Left ventricle myocardium inferior (tissue), 1 donor: ENCODE measurements around the gene RUNX1. TPM values are rescaled to one million over a fixed set of nuclear protein-coding genes. Genes with fewer than 3 reads are reported as not detected.

Experiments used
- DNase-seq: peaks from one replicate; pipeline ENCODE4 v3.0.0-alpha.2; 2020
- H3K27ac ChIP-seq: fragments of 200-600 bp; replicated peaks from 2 replicates; pipeline ENCODE4 v1.8.0; 2021
- H3K27me3 ChIP-seq: fragments of 200-600 bp; 2 replicates; pipeline ENCODE4 v1.8.0; 2021; ENCODE audit warnings: low read depth
- H3K36me3 ChIP-seq: fragments of 200-600 bp; 2 replicates; pipeline ENCODE4 v1.8.0; 2021
- H3K4me1 ChIP-seq: fragments of 200-600 bp; 2 replicates; pipeline ENCODE4 v1.8.0; 2021
- H3K4me3 ChIP-seq: fragments of 200-600 bp; 2 replicates; pipeline ENCODE4 v1.8.0; 2021; ENCODE audit warnings: mild to moderate bottlenecking, moderate library complexity
- H3K9me3 ChIP-seq: fragments of 200-600 bp; replicated peaks from 2 replicates; pipeline ENCODE4 v1.8.0; 2021
- intact Hi-C: fragments of 100-400 bp; cut with micrococcal nuclease; formaldehyde crosslinking; loops from one replicate; pipeline ENCODE4 v1.11.0; 2022
- total RNA-seq: library from RNA; stranded (reverse); fragmentation: NEBNext Ultra II Directional; extraction: Animal tissue kit (Norgen Biotek cat#: 25700); gene quantifications from one replicate; pipeline ENCODE4 v1.2.1, GENCODE V29; 2021
- TF ChIP-seq, protein P1 (sequence below): fragments of 200-600 bp; IDR thresholded peaks from 2 replicates; pipeline ENCODE4 v1.8.0; 2021; ENCODE audit warnings: antibody characterized with exemption, mild to moderate bottlenecking, borderline replicate concordance
- donor health status: DM: no; HTN: yes; CAD: no; lungs with severe emphysema.

The RUNX1 gene
- total RNA-seq, 1 donor from 2014 or later, result 1.5 TPM

DNA sequence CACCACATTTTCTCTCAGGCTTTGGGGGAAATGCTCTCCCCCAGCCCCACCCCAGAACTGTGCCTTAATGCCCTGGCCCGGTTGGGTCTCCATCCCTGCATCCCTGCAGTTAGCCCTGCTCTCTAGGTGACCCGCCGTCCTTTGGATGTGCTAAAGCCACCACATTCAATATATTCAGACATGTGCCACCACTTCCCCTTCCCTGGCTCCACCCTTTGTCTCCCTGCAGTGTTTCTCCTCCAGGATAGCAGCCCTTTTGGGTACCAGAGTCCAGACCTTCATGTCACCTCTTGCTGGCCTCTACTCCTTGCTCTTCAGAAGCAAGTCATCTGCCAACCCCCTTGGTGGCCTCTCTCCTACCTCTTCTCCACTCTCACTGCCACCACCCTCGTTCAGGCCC lies 41.8 kb downstream of the RUNX1 start:
- intact Hi-C loops, result no loop called here
- DNase-seq, result no peak

DNA sequence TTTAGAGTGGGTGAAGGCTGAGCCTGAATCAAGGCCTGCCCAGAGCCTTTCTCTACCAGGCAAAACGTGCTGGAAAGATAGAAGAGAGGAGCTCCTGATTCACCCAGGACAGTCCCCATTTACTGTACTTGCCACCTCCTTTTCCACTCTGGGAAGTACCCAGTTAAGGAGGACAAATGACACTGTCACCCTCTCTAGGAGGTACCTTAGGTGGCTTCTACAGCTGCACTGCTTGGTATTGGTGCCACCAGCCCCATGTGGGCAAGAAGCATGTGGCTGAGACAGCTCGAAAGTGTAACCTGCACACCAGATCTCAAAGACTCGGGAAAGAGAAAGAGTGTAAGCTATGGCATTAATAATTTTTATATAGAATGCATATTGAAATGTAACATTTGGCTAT lies 42.3 kb downstream of the RUNX1 start:
- Histone ChIP-seq H3K4me1 (no peaks in the 10 kb centered on the region), H3K4me3 (no peak overlapping the region), H3K27me3 (peaks cover 56% of the 10 kb centered on the region), H3K27ac (no peak overlapping the region), H3K36me3 (no peaks in the 10 kb centered on the region), H3K9me3 (no peaks in the 10 kb centered on the region)
- DNase-seq, result no peak
- TF ChIP-seq, protein P1, sequence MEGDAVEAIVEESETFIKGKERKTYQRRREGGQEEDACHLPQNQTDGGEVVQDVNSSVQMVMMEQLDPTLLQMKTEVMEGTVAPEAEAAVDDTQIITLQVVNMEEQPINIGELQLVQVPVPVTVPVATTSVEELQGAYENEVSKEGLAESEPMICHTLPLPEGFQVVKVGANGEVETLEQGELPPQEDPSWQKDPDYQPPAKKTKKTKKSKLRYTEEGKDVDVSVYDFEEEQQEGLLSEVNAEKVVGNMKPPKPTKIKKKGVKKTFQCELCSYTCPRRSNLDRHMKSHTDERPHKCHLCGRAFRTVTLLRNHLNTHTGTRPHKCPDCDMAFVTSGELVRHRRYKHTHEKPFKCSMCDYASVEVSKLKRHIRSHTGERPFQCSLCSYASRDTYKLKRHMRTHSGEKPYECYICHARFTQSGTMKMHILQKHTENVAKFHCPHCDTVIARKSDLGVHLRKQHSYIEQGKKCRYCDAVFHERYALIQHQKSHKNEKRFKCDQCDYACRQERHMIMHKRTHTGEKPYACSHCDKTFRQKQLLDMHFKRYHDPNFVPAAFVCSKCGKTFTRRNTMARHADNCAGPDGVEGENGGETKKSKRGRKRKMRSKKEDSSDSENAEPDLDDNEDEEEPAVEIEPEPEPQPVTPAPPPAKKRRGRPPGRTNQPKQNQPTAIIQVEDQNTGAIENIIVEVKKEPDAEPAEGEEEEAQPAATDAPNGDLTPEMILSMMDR, result no peak
- intact Hi-C loops, result no loop called here

More for the DNA sequence above, 41.8 kb downstream of the RUNX1 start:
- Histone ChIP-seq H3K27me3 (peaks cover 59% of the 10 kb centered on the region), H3K4me1 (no peaks in the 10 kb centered on the region), H3K4me3 (no peak overlapping the region), H3K27ac (no peak overlapping the region), H3K9me3 (no peaks in the 10 kb centered on the region), H3K36me3 (no peaks in the 10 kb centered on the region)
- TF ChIP-seq, protein P1, result no peak

DNA sequence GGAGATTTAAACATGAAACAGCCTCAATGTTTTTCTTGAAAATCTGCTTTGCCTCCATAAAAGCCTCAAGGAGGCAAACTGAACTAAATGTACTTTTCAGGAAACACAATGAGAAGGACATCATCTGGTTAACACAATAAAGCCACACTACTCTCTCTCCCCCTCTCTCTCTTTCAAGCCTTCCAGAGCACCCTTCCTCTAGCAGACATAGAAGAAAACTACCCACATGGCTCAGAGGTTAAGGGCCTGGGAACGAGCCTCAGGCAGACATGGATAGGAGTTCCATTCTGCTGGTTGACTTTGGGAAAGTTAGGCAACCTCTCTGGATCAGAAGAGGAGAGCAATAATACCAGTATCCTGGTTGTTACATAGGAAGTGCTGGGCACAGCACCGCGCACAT lies 42.9 kb downstream of the RUNX1 start:
- Histone ChIP-seq H3K27me3 (peaks cover 50% of the 10 kb centered on the region), H3K4me3 (no peak overlapping the region), H3K27ac (no peak overlapping the region), H3K9me3 (no peaks in the 10 kb centered on the region), H3K36me3 (no peaks in the 10 kb centered on the region), H3K4me1 (no peaks in the 10 kb centered on the region)
- intact Hi-C loops, result no loop called here
- TF ChIP-seq, protein P1, result no peak
- no peak for DNase-seq

DNA sequence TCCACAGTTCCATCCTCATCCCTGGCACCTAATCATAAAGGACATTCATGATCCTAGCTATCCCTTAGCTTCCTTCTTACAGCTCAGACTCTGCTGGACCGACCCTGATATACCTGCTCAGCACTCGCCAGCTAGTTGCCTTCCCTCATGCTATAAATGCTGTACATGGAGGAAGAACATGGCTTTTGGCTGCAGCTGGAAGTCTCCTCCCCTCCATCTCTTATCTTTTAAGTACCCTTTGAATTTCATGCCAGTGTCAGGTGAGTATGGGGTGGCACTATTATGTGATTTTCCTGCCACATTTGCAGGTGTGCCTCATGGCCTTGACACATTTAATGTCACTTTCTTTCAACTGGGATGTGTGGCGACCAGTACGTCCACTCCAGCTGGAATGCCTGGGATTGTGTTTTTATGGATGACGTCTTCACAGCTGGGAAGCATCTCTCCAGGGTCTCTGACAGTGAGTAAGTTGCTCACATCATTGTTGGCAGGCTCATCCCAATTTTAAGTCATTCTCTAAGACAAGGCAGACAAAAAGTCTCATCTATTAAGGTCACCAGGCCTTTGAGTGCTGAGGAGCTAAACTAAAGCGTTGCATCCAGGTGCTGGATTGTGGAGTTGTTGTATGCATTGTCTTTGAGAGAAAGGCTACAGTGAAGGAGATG lies 43.4 kb downstream of the RUNX1 start:
- no peaks in the 10 kb centered on the region for H3K4me1 ChIP-seq
- TF ChIP-seq, protein P1, result no peak
- peaks cover 45% of the 10 kb centered on the region for H3K27me3 ChIP-seq
- no peaks in the 10 kb centered on the region for H3K36me3 ChIP-seq
- no peaks in the 10 kb centered on the region for H3K9me3 ChIP-seq
- H3K27ac ChIP-seq, result no peak overlapping the region
- no peak for DNase-seq
- H3K4me3 ChIP-seq, result no peak overlapping the region
- intact Hi-C loops, result no loop called here

DNA sequence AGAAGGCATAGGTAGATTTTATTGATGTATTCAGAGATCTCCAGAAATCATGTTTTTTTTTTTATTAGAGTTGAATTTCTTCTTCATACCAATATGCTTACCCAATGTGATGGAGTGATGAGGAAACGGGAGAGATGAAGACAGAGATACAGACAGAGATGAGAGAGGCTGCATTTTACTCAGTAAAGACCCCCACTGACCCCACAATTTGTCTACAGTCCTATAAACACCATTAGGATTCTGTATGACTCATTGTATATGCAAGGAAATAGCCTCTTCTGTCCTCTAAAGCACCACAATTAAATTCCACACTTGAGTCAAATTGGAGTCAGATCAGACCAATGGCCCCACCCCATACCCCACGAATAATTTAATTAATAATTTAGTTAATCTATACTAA lies 44.0 kb downstream of the RUNX1 start:
- Histone ChIP-seq H3K4me3 (no peak overlapping the region), H3K27ac (no peak overlapping the region), H3K27me3 (peaks cover 40% of the 10 kb centered on the region), H3K4me1 (no peaks in the 10 kb centered on the region), H3K36me3 (no peaks in the 10 kb centered on the region), H3K9me3 (no peaks in the 10 kb centered on the region)
- DNase-seq, result no peak
- intact Hi-C loops, result no loop called here
- TF ChIP-seq, protein P1, result no peak

DNA sequence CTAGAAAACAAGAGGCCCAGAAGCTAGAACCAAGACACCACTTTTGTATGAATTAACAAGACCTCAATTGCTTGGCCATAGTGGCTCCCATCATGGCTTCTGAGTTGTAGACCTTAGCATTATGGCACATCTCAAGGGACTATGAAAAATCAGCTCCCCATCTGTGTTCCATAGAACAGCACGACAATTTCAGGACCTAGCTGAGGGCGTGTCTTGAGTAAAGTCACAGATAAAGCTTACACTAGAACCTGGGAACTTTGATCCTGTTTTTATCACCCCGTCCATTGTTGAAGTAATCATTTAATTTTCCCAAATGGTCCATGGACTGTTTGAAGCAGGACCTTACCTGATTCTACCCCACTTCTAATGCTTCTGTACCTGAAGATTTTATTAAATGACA lies 44.8 kb downstream of the RUNX1 start:
- intact Hi-C loops, result no loop called here
- Histone ChIP-seq H3K27ac (no peak overlapping the region), H3K4me3 (no peak overlapping the region), H3K4me1 (no peaks in the 10 kb centered on the region), H3K27me3 (peaks cover 33% of the 10 kb centered on the region), H3K36me3 (no peaks in the 10 kb centered on the region), H3K9me3 (no peaks in the 10 kb centered on the region)
- TF ChIP-seq, protein P1, result no peak
- DNase-seq, result no peak
